GM18517 (cell line): ENCODE results near the gene TNIP1.

Source experiments
- ATAC-seq: cut with Tn5 transposase; IDR thresholded peaks from one replicate; pipeline ENCODE4 v1.9.1; 2021; ENCODE audit warnings: mild to moderate bottlenecking, moderate library complexity; ENCODE audit not compliant: unreplicated experiment

TNIP1 gene

GRCh38 chr5:151025250-151025606 is 55.6 kb downstream of the TNIP1 start:
- no peak for ATAC-seq

- no peak for ATAC-seq
These were observed 56.2 kb downstream of the TNIP1 start for GRCh38 chr5:151024440-151025249.

- no peak for ATAC-seq
These were observed 57.2 kb downstream of the TNIP1 start for GRCh38 chr5:151023651-151024050.

GRCh38 chr5:151023047-151023615 is 57.7 kb downstream of the TNIP1 start:
- ATAC-seq = no peak

- no peak for ATAC-seq
These were observed 58.3 kb downstream of the TNIP1 start for GRCh38 chr5:151022511-151023018.

GRCh38 chr5:151021746-151022145 is 59.1 kb downstream of the TNIP1 start:
- no peak for ATAC-seq

- no peak for ATAC-seq
These were observed 60.3 kb downstream of the TNIP1 start, which contains the start of gene GPX3 for GRCh38 chr5:151020304-151021110. GPX3 (plus strand) TSS chr5:151020591; CDS start chr5:151020655, 64 bp downstream.

- ATAC-seq = no peak
These were observed 61.5 kb downstream of the TNIP1 start for GRCh38 chr5:151019331-151019730.

- no peak for ATAC-seq
These were observed 62.0 kb downstream of the TNIP1 start for GRCh38 chr5:151018846-151019245.

GRCh38 chr5:151017897-151018296 is 62.9 kb downstream of the TNIP1 start:
- ATAC-seq = no peak

- ATAC-seq = no peak
These were observed 64.1 kb downstream of the TNIP1 start for GRCh38 chr5:151016700-151017099.

GRCh38 chr5:151015974-151016587 is 64.8 kb downstream of the TNIP1 start:
- no peak for ATAC-seq

- no peak for ATAC-seq
These were observed 66.0 kb downstream of the TNIP1 start for GRCh38 chr5:151014680-151015343.

GRCh38 chr5:151012862-151013261 is 68.0 kb downstream of the TNIP1 start:
- ATAC-seq = no peak

- ATAC-seq = no peak
These were observed 71.9 kb downstream of the TNIP1 start for GRCh38 chr5:151008906-151009305.

- no peak for ATAC-seq
These were observed 72.7 kb downstream of the TNIP1 start for GRCh38 chr5:151008210-151008491.

- ATAC-seq = no peak
These were observed 73.2 kb downstream of the TNIP1 start for GRCh38 chr5:151007430-151008209.

- ATAC-seq = no peak
These were observed 74.0 kb downstream of the TNIP1 start for GRCh38 chr5:151006704-151007334.

- ATAC-seq = no peak
These were observed 74.8 kb downstream of the TNIP1 start for GRCh38 chr5:151005950-151006576.
